ENCODE results near the gene RELT. TPM values are rescaled to one million over a fixed set of nuclear protein-coding genes. Genes with fewer than 3 reads are reported as not detected.
A peak's percentile ranks its signal among the peaks of the same experiment; 100 is the strongest.

RELT gene
- total and polyA plus RNA-seq, 3 donors from 2014 or later, result 6.2 to 8.6 (median 8.4) TPM

- peaks cover 21% of the 10 kb centered on the region for H3K4me1 ChIP-seq
- TF ChIP-seq CTCF (IDR thresholded peaks at IDR 0.05), result no peak
- no peak for TF ChIP-seq POLR2A (IDR thresholded peaks at IDR 0.05)
- H3K9me3 ChIP-seq, result no peaks in the 10 kb centered on the region
- WGBS, 2 donors, result 90 to 93% methylated on average over 2 of the region's 2 CpGs
- no peak overlapping the region for H3K27ac ChIP-seq
- DNase-seq, result no peak
- no peak overlapping the region for H3K4me3 ChIP-seq
- intact Hi-C loops (cut with DNase I; ENCODE audit: low total_unique reads), result no loop called here
- no peaks in the 10 kb centered on the region for H3K27me3 ChIP-seq
- H3K36me3 ChIP-seq (ENCODE audit: low read depth, missing control alignments), result no peaks in the 10 kb centered on the region
Observed at GRCh38 chr11:73413256-73413655, 37.1 kb downstream of the RELT start.

- H3K27ac ChIP-seq, result peak overlapping the region in 1 of 2 donors; percentile 60
- WGBS, 2 donors, result 14 to 27% methylated on average over 1 of the region's 1 CpG
Observed at GRCh38 chr11:73414977-73415651, 38.9 kb downstream of the RELT start.

GRCh38 chr11:73415854-73416615, 39.8 kb downstream of the RELT start:
- Histone ChIP-seq H3K27ac (peak overlapping the region in 1 of 2 donors; percentile 36), H3K27me3 (no peaks in the 10 kb centered on the region), H3K4me1 (peaks cover 21% of the 10 kb centered on the region), H3K4me3 (no peak overlapping the region), H3K9me3 (no peaks in the 10 kb centered on the region), H3K36me3 (ENCODE audit: low read depth, missing control alignments) (no peaks in the 10 kb centered on the region)
- WGBS, 2 donors, result 69% methylated on average over 4 of the region's 4 CpGs
- intact Hi-C loops (cut with DNase I; ENCODE audit: low total_unique reads), result no loop called here
- no peak for TF ChIP-seq POLR2A (IDR thresholded peaks at IDR 0.05)
- no peak for TF ChIP-seq CTCF (IDR thresholded peaks at IDR 0.05)
- no peak for DNase-seq

More at GRCh38 chr11:73414977-73415651, 38.9 kb downstream of the RELT start:
- Histone ChIP-seq H3K36me3 (ENCODE audit: low read depth, missing control alignments) (no peaks in the 10 kb centered on the region), H3K4me3 (no peak overlapping the region), H3K27me3 (no peaks in the 10 kb centered on the region), H3K4me1 (peaks cover 21% of the 10 kb centered on the region), H3K9me3 (no peaks in the 10 kb centered on the region)
- DNase-seq, result no peak
- intact Hi-C loops (cut with DNase I; ENCODE audit: low total_unique reads), result no loop called here
- TF ChIP-seq CTCF (IDR thresholded peaks at IDR 0.05) (no peak), POLR2A (IDR thresholded peaks at IDR 0.05) (no peak)

- no peak for DNase-seq
- peaks cover 21% of the 10 kb centered on the region for H3K4me1 ChIP-seq
- WGBS, 2 donors, result 74 to 93% methylated on average over 2 of the region's 2 CpGs
- H3K4me3 ChIP-seq, result no peak overlapping the region
- H3K36me3 ChIP-seq (ENCODE audit: low read depth, missing control alignments), result no peaks in the 10 kb centered on the region
- no peaks in the 10 kb centered on the region for H3K9me3 ChIP-seq
- TF ChIP-seq CTCF (IDR thresholded peaks at IDR 0.05), result no peak
- TF ChIP-seq POLR2A (IDR thresholded peaks at IDR 0.05), result no peak
- no peak overlapping the region for H3K27ac ChIP-seq
- H3K27me3 ChIP-seq, result no peaks in the 10 kb centered on the region
- intact Hi-C loops (cut with DNase I; ENCODE audit: low total_unique reads), result no loop called here
Observed at GRCh38 chr11:73416786-73417185, 40.6 kb downstream of the RELT start.

Data from testis (tissue), 3 donors.